ENCODE measurements around the gene PCSK6. TPM values are rescaled to one million over a fixed set of nuclear protein-coding genes. Genes with fewer than 3 reads are reported as not detected.

PCSK6 gene
- polyA plus RNA-seq, 3 donors, result 0.05 to 0.10 TPM; not detected in 1

- no peak overlapping the region for H3K27ac ChIP-seq (ENCODE audit: low read depth in 1 of 2, low read length in 2 of 2)
- no peaks in the 10 kb centered on the region for H3K9me3 ChIP-seq (replicated peaks in 1 of 2; ENCODE audit: control insufficient read depth in 1 of 2, insufficient read depth in 1 of 2, low read length in 2 of 2)
- Mint-ChIP-seq H3K27me3 (ENCODE audit: low read depth in 3 of 3) (peaks cover 1 to 22% (median 21%) of the 10 kb centered on the region in 3 donors), H3K36me3 (no peaks in the 10 kb centered on the region), H3K9me3 (peaks cover 0 to 6% (median 0%) of the 10 kb centered on the region in 7 donors), H3K4me3 (peak overlapping the region in 1 of 2 donors; percentile 4), H3K27ac (no peak overlapping the region), H3K4me1 (no peaks in the 10 kb centered on the region)
- no peak overlapping the region for H3K4me3 ChIP-seq (replicated peaks in 1 of 3; ENCODE audit: low read depth in 2 of 3, low read length in 3 of 3)
- H3K27me3 ChIP-seq (ENCODE audit: control insufficient read depth in 2 of 2, insufficient read depth in 2 of 2, low read length in 2 of 2), result peaks cover 2 to 12% of the 10 kb centered on the region in 2 donors
- H3K4me2 ChIP-seq (replicated peaks; ENCODE audit: extremely low read depth, low read length, poor library complexity, severe bottlenecking), result no peak overlapping the region
- no peaks in the 10 kb centered on the region for H4K20me1 ChIP-seq (ENCODE audit: insufficient read depth, low read length)
- 93% methylated on average over 3 of the region's 6 CpGs for WGBS (ENCODE audit: insufficient coverage)
- H3K4me1 ChIP-seq (ENCODE audit: control insufficient read depth in 1 of 2, insufficient read depth in 2 of 2, low read length in 2 of 2), result no peaks in the 10 kb centered on the region
- H3K36me3 ChIP-seq (replicated peaks in 1 of 2; ENCODE audit: control insufficient read depth in 1 of 2, insufficient read depth in 2 of 2, low read length in 2 of 2), result no peaks in the 10 kb centered on the region
- H3K9ac ChIP-seq (ENCODE audit: insufficient read depth, low read length, poor library complexity, severe bottlenecking), result no peak overlapping the region
- TF ChIP-seq CTCF (IDR thresholded peaks at IDR 0.05), result no peak
- DNase-seq, result no peak
- H3K79me2 ChIP-seq (ENCODE audit: insufficient read depth, low read length), result no peaks in the 10 kb centered on the region
- H2AFZ ChIP-seq (ENCODE audit: insufficient read depth, low read depth, low read length, poor library complexity, severe bottlenecking), result no peak overlapping the region
- intact Hi-C loops (cut with micrococcal nuclease), result loop anchor here in 1 of 2 donors (5.0 to 10.0 kb wide), 2 partner anchors 146 to 207 kb away; partner anchors contain the start of gene TM2D3
Measured at GRCh38 chr15:101509279-101509678, 19.8 kb upstream of the PCSK6 start.

- peaks cover 1% of the 10 kb centered on the region for H3K4me1 Mint-ChIP-seq
- 95% methylated on average over 6 of the region's 8 CpGs for WGBS (ENCODE audit: insufficient coverage)
- Histone ChIP-seq H3K27me3 (ENCODE audit: control insufficient read depth in 2 of 2, insufficient read depth in 2 of 2, low read length in 2 of 2) (peaks cover 0 to 30% of the 10 kb centered on the region in 2 donors), H3K4me3 (replicated peaks in 1 of 3; ENCODE audit: low read depth in 2 of 3, low read length in 3 of 3) (no peak overlapping the region), H2AFZ (ENCODE audit: insufficient read depth, low read depth, low read length, poor library complexity, severe bottlenecking) (no peak overlapping the region), H3K4me2 (replicated peaks; ENCODE audit: extremely low read depth, low read length, poor library complexity, severe bottlenecking) (no peak overlapping the region), H3K79me2 (ENCODE audit: insufficient read depth, low read length) (no peaks in the 10 kb centered on the region), H3K4me1 (ENCODE audit: control insufficient read depth in 1 of 2, insufficient read depth in 2 of 2, low read length in 2 of 2) (peaks cover 6% of the 10 kb centered on the region in 2 donors), H3K9ac (ENCODE audit: insufficient read depth, low read length, poor library complexity, severe bottlenecking) (no peak overlapping the region), H3K36me3 (replicated peaks in 1 of 2; ENCODE audit: control insufficient read depth in 1 of 2, insufficient read depth in 2 of 2, low read length in 2 of 2) (no peaks in the 10 kb centered on the region), H3K27ac (ENCODE audit: low read depth in 1 of 2, low read length in 2 of 2) (no peak overlapping the region), H4K20me1 (ENCODE audit: insufficient read depth, low read length) (no peaks in the 10 kb centered on the region), H3K9me3 (replicated peaks in 1 of 2; ENCODE audit: control insufficient read depth in 1 of 2, insufficient read depth in 1 of 2, low read length in 2 of 2) (no peaks in the 10 kb centered on the region)
- no peaks in the 10 kb centered on the region for H3K36me3 Mint-ChIP-seq
- DNase-seq, result no peak
- H3K9me3 Mint-ChIP-seq, result peaks cover 0 to 3% (median 0%) of the 10 kb centered on the region in 7 donors
- TF ChIP-seq CTCF (IDR thresholded peaks at IDR 0.05), result no peak
- intact Hi-C loops (cut with micrococcal nuclease), result loop anchor here in 1 of 2 donors (5.0 to 10.0 kb wide), 2 partner anchors 148 to 204 kb away; partner anchors contain the start of gene TM2D3
- H3K27me3 Mint-ChIP-seq (ENCODE audit: low read depth in 3 of 3), result peaks cover 12 to 40% (median 35%) of the 10 kb centered on the region in 3 donors
- no peak overlapping the region for H3K27ac Mint-ChIP-seq
- no peak overlapping the region for H3K4me3 Mint-ChIP-seq
Measured at GRCh38 chr15:101506491-101506890, 17.0 kb upstream of the PCSK6 start.

All from CD14-positive monocyte (primary cell).